ENCODE measurements around the gene RBP4. TPM values are rescaled to one million over a fixed set of nuclear protein-coding genes. Genes with fewer than 3 reads are reported as not detected.

The RBP4 gene
- total RNA-seq, 1 experiment from 2014 or later = not detected

DNA sequence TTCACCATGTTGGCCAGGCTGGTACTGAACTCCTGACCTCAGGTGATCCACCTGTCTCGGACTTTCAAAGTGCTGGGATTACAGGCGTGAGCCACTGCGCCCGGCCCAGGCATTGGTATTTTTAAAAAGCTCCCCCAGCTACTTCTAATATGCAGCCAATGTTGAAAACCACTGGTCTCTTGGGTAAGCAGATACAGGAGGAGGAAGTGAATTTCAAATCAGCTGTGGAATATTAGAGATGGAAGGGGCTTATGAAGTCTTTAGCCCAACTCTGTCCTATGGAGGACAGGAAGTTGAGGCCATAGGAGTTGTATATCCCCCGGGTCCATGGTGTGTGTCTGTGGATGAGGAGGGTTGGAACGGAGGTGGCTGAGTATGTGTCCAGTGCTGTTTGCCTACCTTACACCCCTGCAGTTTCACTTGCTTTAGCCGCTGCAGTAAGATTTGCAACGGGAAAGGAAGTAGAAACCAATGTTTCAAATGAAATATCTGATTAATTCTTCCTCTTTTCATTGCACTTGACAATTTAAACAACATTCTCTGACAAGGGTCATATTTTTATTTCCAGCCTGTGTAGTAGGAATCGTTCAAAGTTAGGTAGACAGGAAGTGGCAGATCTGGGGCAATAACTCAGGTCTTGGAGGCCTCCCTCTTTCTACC lies 14.7 kb upstream of the RBP4 start:
- Histone ChIP-seq H3K9ac (ENCODE audit: low read length) (no peak overlapping the region), H4K20me1 (ENCODE audit: insufficient read depth, low read depth, low read length) (no peaks in the 10 kb centered on the region), H3K9me2 (replicated peaks; ENCODE audit: insufficient read depth, low read length) (no peaks in the 10 kb centered on the region), H3K27me3 (ENCODE audit: low read length) (no peaks in the 10 kb centered on the region), H2AFZ (ENCODE audit: low read length) (no peak overlapping the region), H3K4me2 (ENCODE audit: low read depth, low read length, poor library complexity, severe bottlenecking) (peak overlapping the region; percentile 45), H3K9me3 (ENCODE audit: low read length) (no peaks in the 10 kb centered on the region), H3K36me3 (ENCODE audit: insufficient read depth, low read length) (no peaks in the 10 kb centered on the region), H3K79me2 (ENCODE audit: low read length) (no peaks in the 10 kb centered on the region), H3K4me1 (ENCODE audit: low read length) (peaks cover 6% of the 10 kb centered on the region), H3K4me3 (ENCODE audit: low read length) (no peak overlapping the region), H3K27ac (ENCODE audit: low read length) (no peak overlapping the region)
- DNase-seq = no peak

DNA sequence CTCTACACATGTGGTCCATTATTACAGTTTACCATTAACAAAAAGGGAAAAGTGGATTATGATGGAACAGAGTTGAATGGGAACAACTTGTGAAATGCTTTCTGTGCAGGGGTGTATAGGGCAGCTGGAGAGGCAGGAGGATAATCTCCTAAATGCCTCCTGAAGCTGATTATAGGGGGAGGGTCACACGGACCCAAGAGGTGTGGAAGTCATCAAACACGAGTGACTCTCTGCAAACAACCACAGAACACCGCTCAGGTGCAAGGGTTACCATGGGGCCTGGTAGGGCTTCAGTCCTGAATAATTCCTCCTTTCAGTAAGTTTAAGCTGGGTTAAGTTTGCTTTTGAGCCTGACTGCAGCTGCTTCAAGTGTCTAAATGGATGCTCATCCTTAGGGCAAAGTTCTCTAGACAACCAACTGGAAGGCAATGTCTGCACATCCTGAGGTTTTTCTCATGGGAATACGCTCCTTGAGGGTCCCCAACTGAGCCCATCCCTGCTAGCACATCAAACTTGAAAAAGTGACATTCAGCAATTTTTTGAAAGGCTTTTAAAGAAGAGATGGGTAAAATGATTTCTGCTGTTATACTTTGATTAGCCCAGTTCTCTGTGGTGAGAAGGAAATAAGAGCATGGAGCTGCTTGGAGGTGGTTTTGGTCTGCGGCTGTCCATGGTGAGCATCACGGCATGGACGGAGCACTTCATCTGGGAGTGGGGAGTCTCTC lies 13.2 kb upstream of the RBP4 start:
- Histone ChIP-seq H3K9ac (ENCODE audit: low read length) (no peak overlapping the region), H3K9me3 (ENCODE audit: low read length) (no peaks in the 10 kb centered on the region), H3K9me2 (replicated peaks; ENCODE audit: insufficient read depth, low read length) (no peaks in the 10 kb centered on the region), H2AFZ (ENCODE audit: low read length) (no peak overlapping the region), H3K4me2 (ENCODE audit: low read depth, low read length, poor library complexity, severe bottlenecking) (no peak overlapping the region), H3K27ac (ENCODE audit: low read length) (no peak overlapping the region), H3K79me2 (ENCODE audit: low read length) (no peaks in the 10 kb centered on the region), H3K27me3 (ENCODE audit: low read length) (no peaks in the 10 kb centered on the region), H3K36me3 (ENCODE audit: insufficient read depth, low read length) (no peaks in the 10 kb centered on the region), H3K4me3 (ENCODE audit: low read length) (no peak overlapping the region), H3K4me1 (ENCODE audit: low read length) (peaks cover 6% of the 10 kb centered on the region), H4K20me1 (ENCODE audit: insufficient read depth, low read depth, low read length) (no peaks in the 10 kb centered on the region)
- no peak for DNase-seq

DNA sequence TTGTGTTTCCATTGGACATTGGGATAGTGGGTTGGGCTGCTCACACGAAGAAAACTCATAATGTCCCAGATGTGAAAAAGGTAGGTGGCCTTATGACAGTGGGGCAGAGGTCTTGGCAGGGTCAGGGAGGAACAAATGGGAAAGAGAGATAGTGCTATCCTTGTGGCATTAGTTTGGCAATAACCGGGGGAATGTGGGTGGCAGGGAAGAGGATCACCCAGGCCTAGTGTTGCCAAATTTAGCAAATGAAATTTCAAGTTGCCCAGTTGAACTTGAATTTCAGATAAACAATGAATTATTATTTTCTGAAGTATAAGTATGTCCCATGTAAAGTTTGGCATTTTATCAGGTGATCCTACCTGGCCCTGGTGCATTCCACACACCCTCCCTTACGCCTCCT lies 12.1 kb upstream of the RBP4 start:
- no peaks in the 10 kb centered on the region for H3K79me2 ChIP-seq (ENCODE audit: low read length)
- peaks cover 6% of the 10 kb centered on the region for H3K4me1 ChIP-seq (ENCODE audit: low read length)
- no peak for DNase-seq
- H3K27me3 ChIP-seq (ENCODE audit: low read length) = no peaks in the 10 kb centered on the region
- H3K9me2 ChIP-seq (replicated peaks; ENCODE audit: insufficient read depth, low read length) = no peaks in the 10 kb centered on the region
- no peaks in the 10 kb centered on the region for H3K9me3 ChIP-seq (ENCODE audit: low read length)
- no peak overlapping the region for H3K4me3 ChIP-seq (ENCODE audit: low read length)
- no peaks in the 10 kb centered on the region for H3K36me3 ChIP-seq (ENCODE audit: insufficient read depth, low read length)
- no peak overlapping the region for H2AFZ ChIP-seq (ENCODE audit: low read length)
- no peak overlapping the region for H3K9ac ChIP-seq (ENCODE audit: low read length)
- no peaks in the 10 kb centered on the region for H4K20me1 ChIP-seq (ENCODE audit: insufficient read depth, low read depth, low read length)
- H3K4me2 ChIP-seq (ENCODE audit: low read depth, low read length, poor library complexity, severe bottlenecking) = no peak overlapping the region
- no peak overlapping the region for H3K27ac ChIP-seq (ENCODE audit: low read length)

DNA sequence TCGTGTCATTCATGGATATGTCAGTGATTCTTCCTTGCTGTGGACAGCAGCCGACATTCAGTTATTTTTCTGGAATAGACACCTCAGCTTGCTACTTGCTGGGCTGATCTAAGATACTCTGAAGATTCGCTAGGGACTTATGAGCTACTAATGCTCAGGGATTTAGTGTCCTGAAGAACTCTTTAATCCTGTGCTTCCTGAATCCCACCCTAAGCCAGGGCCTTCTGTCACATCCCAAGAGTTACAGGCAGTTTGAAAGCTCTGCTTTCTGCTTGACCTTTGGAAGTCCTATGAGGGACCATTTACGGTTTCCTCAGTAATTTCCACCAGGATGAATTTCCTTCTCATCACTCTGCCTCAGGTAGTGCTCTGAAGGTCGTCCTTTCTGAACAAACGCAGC lies 11.3 kb upstream of the RBP4 start, which contains the start of gene PDE6C:
Gene PDE6C, plus strand, starts transcription at position 227 of the 400 bp plus-strand sequence. CDS start 189 bp downstream, outside the sequence.
- Histone ChIP-seq H3K27me3 (ENCODE audit: low read length) (no peaks in the 10 kb centered on the region), H3K9me3 (ENCODE audit: low read length) (no peaks in the 10 kb centered on the region), H3K36me3 (ENCODE audit: insufficient read depth, low read length) (no peaks in the 10 kb centered on the region), H2AFZ (ENCODE audit: low read length) (no peak within 1 kb of the TSS), H3K27ac (ENCODE audit: low read length) (no peak within 1 kb of the TSS), H4K20me1 (ENCODE audit: insufficient read depth, low read depth, low read length) (no peaks in the 10 kb centered on the region), H3K79me2 (ENCODE audit: low read length) (no peaks in the 10 kb centered on the region), H3K4me2 (ENCODE audit: low read depth, low read length, poor library complexity, severe bottlenecking) (no peak within 1 kb of the TSS), H3K9ac (ENCODE audit: low read length) (no peak within 1 kb of the TSS), H3K4me3 (ENCODE audit: low read length) (no peak within 1 kb of the TSS), H3K9me2 (replicated peaks; ENCODE audit: insufficient read depth, low read length) (no peaks in the 10 kb centered on the region), H3K4me1 (ENCODE audit: low read length) (peaks cover 6% of the 10 kb centered on the region)
- DNase-seq = no peak

DNA sequence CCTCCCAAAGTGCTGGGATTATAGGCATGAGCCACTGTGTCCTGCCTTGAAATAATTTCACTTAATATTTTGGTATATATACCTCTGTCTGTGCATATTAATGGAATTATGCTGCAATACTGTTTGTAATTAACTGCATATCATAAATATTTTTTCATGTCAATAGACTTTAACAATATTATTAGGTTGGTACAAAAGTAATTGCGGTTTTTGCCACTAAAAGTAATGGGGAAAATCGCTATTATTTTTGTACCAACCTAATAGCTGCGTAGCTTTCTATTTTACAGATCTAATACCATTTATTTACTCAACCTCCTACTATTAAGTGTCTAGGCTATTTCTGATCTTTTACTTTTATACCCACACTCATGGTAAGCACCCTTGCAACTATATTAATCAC lies 7.4 kb upstream of the RBP4 start:
- no peak overlapping the region for H3K27ac ChIP-seq (ENCODE audit: low read length)
- no peak for DNase-seq
- H3K4me3 ChIP-seq (ENCODE audit: low read length) = no peak overlapping the region
- H3K9me2 ChIP-seq (replicated peaks; ENCODE audit: insufficient read depth, low read length) = no peaks in the 10 kb centered on the region
- H3K9ac ChIP-seq (ENCODE audit: low read length) = no peak overlapping the region
- no peaks in the 10 kb centered on the region for H3K27me3 ChIP-seq (ENCODE audit: low read length)
- no peaks in the 10 kb centered on the region for H3K4me1 ChIP-seq (ENCODE audit: low read length)
- no peak overlapping the region for H2AFZ ChIP-seq (ENCODE audit: low read length)
- no peaks in the 10 kb centered on the region for H3K36me3 ChIP-seq (ENCODE audit: insufficient read depth, low read length)
- H3K79me2 ChIP-seq (ENCODE audit: low read length) = no peaks in the 10 kb centered on the region
- H4K20me1 ChIP-seq (ENCODE audit: insufficient read depth, low read depth, low read length) = no peaks in the 10 kb centered on the region
- H3K4me2 ChIP-seq (ENCODE audit: low read depth, low read length, poor library complexity, severe bottlenecking) = no peak overlapping the region
- no peaks in the 10 kb centered on the region for H3K9me3 ChIP-seq (ENCODE audit: low read length)

DNA sequence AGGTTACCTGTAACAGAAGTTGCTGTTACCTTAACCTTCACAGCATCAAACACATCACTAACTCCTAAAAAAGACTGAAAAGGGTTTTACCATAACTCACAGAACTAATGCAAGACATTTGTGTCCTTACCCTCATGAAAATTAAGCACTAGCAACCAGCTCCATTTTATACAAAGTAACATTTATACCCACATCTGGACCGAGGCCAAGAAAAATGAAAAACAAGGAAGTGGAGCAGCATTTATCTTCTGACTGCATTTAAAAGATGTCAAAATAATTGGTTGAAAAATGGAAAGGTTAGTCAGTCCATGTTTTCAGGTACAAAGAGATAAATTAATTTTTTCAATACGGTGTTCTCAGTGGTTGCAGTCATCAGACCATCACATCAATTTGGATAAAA lies 3.1 kb upstream of the RBP4 start:
- no peaks in the 10 kb centered on the region for H3K9me3 ChIP-seq (ENCODE audit: low read length)
- no peak for DNase-seq
- H3K4me2 ChIP-seq (ENCODE audit: low read depth, low read length, poor library complexity, severe bottlenecking) = no peak overlapping the region
- H3K36me3 ChIP-seq (ENCODE audit: insufficient read depth, low read length) = no peaks in the 10 kb centered on the region
- H3K9me2 ChIP-seq (replicated peaks; ENCODE audit: insufficient read depth, low read length) = no peaks in the 10 kb centered on the region
- no peak overlapping the region for H2AFZ ChIP-seq (ENCODE audit: low read length)
- no peaks in the 10 kb centered on the region for H3K4me1 ChIP-seq (ENCODE audit: low read length)
- H3K27me3 ChIP-seq (ENCODE audit: low read length) = no peaks in the 10 kb centered on the region
- H3K9ac ChIP-seq (ENCODE audit: low read length) = no peak overlapping the region
- H3K79me2 ChIP-seq (ENCODE audit: low read length) = no peaks in the 10 kb centered on the region
- no peak overlapping the region for H3K4me3 ChIP-seq (ENCODE audit: low read length)
- H3K27ac ChIP-seq (ENCODE audit: low read length) = no peak overlapping the region
- H4K20me1 ChIP-seq (ENCODE audit: insufficient read depth, low read depth, low read length) = no peaks in the 10 kb centered on the region

DNA sequence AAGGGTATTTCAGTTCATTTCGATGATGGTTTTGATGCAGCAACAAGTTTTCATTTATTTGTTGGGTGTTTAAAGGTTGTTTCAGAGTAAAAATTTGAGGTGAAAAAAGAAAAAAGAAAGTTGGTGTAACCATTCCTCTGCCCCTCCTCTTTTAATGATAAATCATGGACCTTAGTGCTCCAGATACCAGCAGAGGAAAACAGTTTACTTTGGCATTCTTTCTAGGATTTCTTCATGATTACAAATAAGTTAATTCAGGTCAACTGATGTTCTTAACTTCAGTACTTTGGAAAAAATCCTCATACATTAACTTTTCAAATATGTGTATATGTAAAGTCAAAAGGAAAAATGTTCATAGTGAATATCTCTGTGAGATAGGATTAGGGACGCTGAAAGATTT lies 2.0 kb upstream of the RBP4 start:
- no peak overlapping the region for H3K9ac ChIP-seq (ENCODE audit: low read length)
- H3K4me2 ChIP-seq (ENCODE audit: low read depth, low read length, poor library complexity, severe bottlenecking) = no peak overlapping the region
- no peaks in the 10 kb centered on the region for H3K79me2 ChIP-seq (ENCODE audit: low read length)
- no peaks in the 10 kb centered on the region for H3K9me2 ChIP-seq (replicated peaks; ENCODE audit: insufficient read depth, low read length)
- H4K20me1 ChIP-seq (ENCODE audit: insufficient read depth, low read depth, low read length) = no peaks in the 10 kb centered on the region
- no peak overlapping the region for H3K27ac ChIP-seq (ENCODE audit: low read length)
- no peaks in the 10 kb centered on the region for H3K36me3 ChIP-seq (ENCODE audit: insufficient read depth, low read length)
- H3K9me3 ChIP-seq (ENCODE audit: low read length) = no peaks in the 10 kb centered on the region
- no peaks in the 10 kb centered on the region for H3K27me3 ChIP-seq (ENCODE audit: low read length)
- DNase-seq = no peak
- H3K4me1 ChIP-seq (ENCODE audit: low read length) = no peaks in the 10 kb centered on the region
- H2AFZ ChIP-seq (ENCODE audit: low read length) = no peak overlapping the region
- no peak overlapping the region for H3K4me3 ChIP-seq (ENCODE audit: low read length)

DNA sequence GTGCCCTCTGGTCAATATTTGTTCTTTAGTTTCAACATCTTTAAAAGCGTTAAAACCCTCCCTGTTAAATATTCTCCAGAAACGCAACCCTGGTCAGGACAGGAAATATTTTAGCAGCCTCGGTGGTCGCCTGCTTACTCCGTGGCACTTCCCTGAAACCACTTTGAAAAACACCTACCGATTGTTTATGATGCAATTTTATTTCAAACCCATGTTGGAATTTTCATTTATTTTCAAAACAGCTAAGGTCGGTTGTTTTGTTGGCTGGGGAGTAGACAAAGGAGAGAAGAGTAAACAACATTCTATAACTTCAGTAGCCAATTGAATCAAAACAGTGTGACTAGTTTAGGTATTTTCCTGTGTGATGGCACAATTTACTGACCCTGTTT lies 733 bp upstream of the RBP4 start:
- no peaks in the 10 kb centered on the region for H3K79me2 ChIP-seq (ENCODE audit: low read length)
- no peaks in the 10 kb centered on the region for H3K36me3 ChIP-seq (ENCODE audit: insufficient read depth, low read length)
- no peaks in the 10 kb centered on the region for H3K4me1 ChIP-seq (ENCODE audit: low read length)
- H3K9me2 ChIP-seq (replicated peaks; ENCODE audit: insufficient read depth, low read length) = no peaks in the 10 kb centered on the region
- no peak overlapping the region for H2AFZ ChIP-seq (ENCODE audit: low read length)
- H3K4me2 ChIP-seq (ENCODE audit: low read depth, low read length, poor library complexity, severe bottlenecking) = no peak overlapping the region
- H3K9ac ChIP-seq (ENCODE audit: low read length) = no peak overlapping the region
- H3K27ac ChIP-seq (ENCODE audit: low read length) = no peak overlapping the region
- no peaks in the 10 kb centered on the region for H3K9me3 ChIP-seq (ENCODE audit: low read length)
- H4K20me1 ChIP-seq (ENCODE audit: insufficient read depth, low read depth, low read length) = no peaks in the 10 kb centered on the region
- no peaks in the 10 kb centered on the region for H3K27me3 ChIP-seq (ENCODE audit: low read length)
- DNase-seq = no peak
- H3K4me3 ChIP-seq (ENCODE audit: low read length) = no peak overlapping the region
